Stromal cell of bone marrow (primary cell): Measurements from ENCODE around the gene SCAF4.
"Not testable (repeated sequence)": the region's sequence is repeated elsewhere in the genome, so short reads cannot be mapped to it uniquely, and the experiment has no call there.

Experiments
- DNase-seq: peaks from one replicate; pipeline ENCODE4 v3.0.0-alpha.2; 2012; ENCODE audit warnings: low read depth

SCAF4 gene

GRCh38 chr21:31636874-31637273 is 95.0 kb downstream of the SCAF4 start:
- DNase-seq = no peak

- DNase-seq = no peak
These were observed 96.9 kb downstream of the SCAF4 start for GRCh38 chr21:31634993-31635392.

- not testable (repeated sequence) for DNase-seq
These were observed 100.0 kb downstream of the SCAF4 start for GRCh38 chr21:31631881-31632280.

- DNase-seq = peak; percentile 55
These were observed 101.8 kb downstream of the SCAF4 start for GRCh38 chr21:31629972-31630711.

GRCh38 chr21:31624961-31625491 is 106.9 kb downstream of the SCAF4 start:
- DNase-seq = no peak

- no peak for DNase-seq
These were observed 107.7 kb downstream of the SCAF4 start for GRCh38 chr21:31624181-31624580.

GRCh38 chr21:31623664-31624063 is 108.3 kb downstream of the SCAF4 start:
- DNase-seq = no peak

GRCh38 chr21:31622397-31622796 is 109.5 kb downstream of the SCAF4 start:
- DNase-seq = no peak
